HG02571 (cell line): ENCODE measurements around the gene CPT1A.

Experiments
- ATAC-seq: cut with Tn5 transposase; IDR thresholded peaks from one replicate; pipeline ENCODE4 v1.9.1; 2021; ENCODE audit warnings: mild to moderate bottlenecking, moderate library complexity; ENCODE audit not compliant: unreplicated experiment

Gene CPT1A

GRCh38 chr11:68714060-68714856, 127.5 kb downstream of the CPT1A start:
- ATAC-seq: no peak

GRCh38 chr11:68711114-68711513, 130.6 kb downstream of the CPT1A start:
- no peak for ATAC-seq

GRCh38 chr11:68710409-68710808, 131.3 kb downstream of the CPT1A start:
- ATAC-seq: no peak

GRCh38 chr11:68709062-68709461, 132.7 kb downstream of the CPT1A start:
- no peak for ATAC-seq

- ATAC-seq: no peak
These were observed 134.2 kb downstream of the CPT1A start for GRCh38 chr11:68707527-68707926.

- no peak for ATAC-seq
These were observed 136.8 kb downstream of the CPT1A start for GRCh38 chr11:68704887-68705286.
